Activated T-cell treated with anti-CD3 and anti-CD28 coated beads, Interleukin-2, amount 50 U/mL, for 1 hour (primary cell): ENCODE results near the gene TMEM161B.
"Not testable (repeated sequence)": the region's sequence is repeated elsewhere in the genome, so short reads cannot be mapped to it uniquely, and the experiment has no call there.

Source experiments
- DNase-seq: peaks from one replicate; pipeline ENCODE4 v3.0.0-alpha.2; 2020

Gene TMEM161B

GRCh38 chr5:88268385-88269184 lies at the start of gene TMEM161B:
Gene TMEM161B (minus strand): TSS chr5:88268845. CDS start chr5:88268723, 122 bp downstream.
- peak; percentile 93 for DNase-seq

- DNase-seq = no peak
These were observed 35.7 kb upstream of the TMEM161B start for GRCh38 chr5:88304356-88304755.

- DNase-seq = no peak
These were observed 29.8 kb upstream of the TMEM161B start for GRCh38 chr5:88298425-88298824.

GRCh38 chr5:88290801-88291200 lies 22.2 kb upstream of the TMEM161B start:
- DNase-seq = no peak

GRCh38 chr5:88288528-88289197 lies 20.0 kb upstream of the TMEM161B start:
- DNase-seq = no peak

- DNase-seq = no peak
These were observed 19.3 kb upstream of the TMEM161B start for GRCh38 chr5:88287846-88288527.

GRCh38 chr5:88287302-88287701 lies 18.7 kb upstream of the TMEM161B start:
- DNase-seq = no peak

- no peak for DNase-seq
These were observed 15.0 kb upstream of the TMEM161B start for GRCh38 chr5:88283690-88284089.

- no peak for DNase-seq
These were observed 12.7 kb upstream of the TMEM161B start for GRCh38 chr5:88281322-88281721.

- no peak for DNase-seq
These were observed 10.9 kb upstream of the TMEM161B start for GRCh38 chr5:88279584-88279983.

GRCh38 chr5:88276378-88276777 lies 7.7 kb upstream of the TMEM161B start:
- DNase-seq = no peak

GRCh38 chr5:88275581-88275980 lies 6.9 kb upstream of the TMEM161B start:
- DNase-seq = no peak

GRCh38 chr5:88269222-88269771 lies 652 bp upstream of the TMEM161B start:
- peak; percentile 39 for DNase-seq

- not testable (repeated sequence) for DNase-seq
These were observed 4.1 kb downstream of the TMEM161B start for GRCh38 chr5:88264565-88264964.

GRCh38 chr5:88263349-88263748 lies 5.3 kb downstream of the TMEM161B start:
- DNase-seq = no peak

- no peak for DNase-seq
These were observed 6.5 kb downstream of the TMEM161B start for GRCh38 chr5:88262116-88262515.

- no peak for DNase-seq
These were observed 10.0 kb downstream of the TMEM161B start for GRCh38 chr5:88258636-88259035.

GRCh38 chr5:88256872-88257271 lies 11.8 kb downstream of the TMEM161B start:
- DNase-seq = no peak

GRCh38 chr5:88256037-88256436 lies 12.6 kb downstream of the TMEM161B start:
- DNase-seq = no peak

GRCh38 chr5:88254320-88254719 lies 14.3 kb downstream of the TMEM161B start:
- no peak for DNase-seq

- no peak for DNase-seq
These were observed 17.5 kb downstream of the TMEM161B start for GRCh38 chr5:88251048-88251711.

- DNase-seq = no peak
These were observed 18.6 kb downstream of the TMEM161B start for GRCh38 chr5:88250010-88250409.
